ENCODE measurements around the gene FGR. TPM values are rescaled to one million over a fixed set of nuclear protein-coding genes. Genes with fewer than 3 reads are reported as not detected.
"Not testable (repeated sequence)": the region's sequence is repeated elsewhere in the genome, so short reads cannot be mapped to it uniquely, and the experiment has no call there.

The FGR gene
- polyA plus RNA-seq (2013, experiment 1 of 2; ENCODE audit: insufficient read length), result not detected
- polyA plus RNA-seq (2013, experiment 2 of 2; ENCODE audit: insufficient read length), result not detected

GRCh38 chr1:27634985-27635367 lies at the start of gene FGR:
TSS of gene FGR (minus strand) at chr1:27635185. CDS start at chr1:27623916, 11,269 bp downstream.
- no peak for DNase-seq

GRCh38 chr1:27684176-27684575 lies 49.2 kb upstream of the FGR start:
- no peak for DNase-seq

GRCh38 chr1:27682351-27682944 lies 47.5 kb upstream of the FGR start:
- DNase-seq, result no peak

GRCh38 chr1:27681580-27681979 lies 46.6 kb upstream of the FGR start:
- not testable (repeated sequence) for DNase-seq

GRCh38 chr1:27680225-27680791 lies 45.3 kb upstream of the FGR start:
- DNase-seq, result not testable (repeated sequence)

- DNase-seq, result no peak
Observed at GRCh38 chr1:27678747-27679146, 43.8 kb upstream of the FGR start.

- no peak for DNase-seq
Observed at GRCh38 chr1:27676410-27676809, 41.4 kb upstream of the FGR start.

- peak; percentile 51 for DNase-seq
Observed at GRCh38 chr1:27672750-27673112, 37.7 kb upstream of the FGR start.

- DNase-seq, result peak; percentile 98
Observed at GRCh38 chr1:27671964-27672749, 37.2 kb upstream of the FGR start, which contains the start of gene IFI6. TSS of gene IFI6 (minus strand) at chr1:27672192. CDS start at chr1:27669314, 2,878 bp downstream.

- no peak for DNase-seq
Observed at GRCh38 chr1:27669876-27670275, 34.9 kb upstream of the FGR start.

- peak; percentile 47 for DNase-seq
Observed at GRCh38 chr1:27668808-27669723, 34.1 kb upstream of the FGR start.

- DNase-seq, result no peak
Observed at GRCh38 chr1:27668121-27668807, 33.3 kb upstream of the FGR start.

GRCh38 chr1:27666791-27667254 lies 31.8 kb upstream of the FGR start:
- peak; percentile 32 for DNase-seq

GRCh38 chr1:27666294-27666693 lies 31.3 kb upstream of the FGR start:
- no peak for DNase-seq

GRCh38 chr1:27665016-27665651 lies 30.1 kb upstream of the FGR start:
- no peak for DNase-seq

- DNase-seq, result no peak
Observed at GRCh38 chr1:27664291-27664690, 29.3 kb upstream of the FGR start.

GRCh38 chr1:27662707-27663393 lies 27.9 kb upstream of the FGR start:
- DNase-seq, result peak; percentile 82

GRCh38 chr1:27662261-27662660 lies 27.3 kb upstream of the FGR start:
- no peak for DNase-seq

- no peak for DNase-seq
Observed at GRCh38 chr1:27661412-27662075, 26.6 kb upstream of the FGR start.

GRCh38 chr1:27660300-27660835 lies 25.4 kb upstream of the FGR start:
- DNase-seq, result no peak
